B cell (primary cell): ENCODE measurements around the gene FANCC.

Source experiments
- CTCF ChIP-seq: fragments of 200-600 bp; IDR thresholded peaks from one replicate; pipeline ENCODE4 v1.8.0; 2022; ENCODE audit warnings: antibody characterized with exemption, mild to moderate bottlenecking
- EZH2 ChIP-seq: IDR thresholded peaks from 2 replicates; pipeline ENCODE4 v1.6.1; 2012; ENCODE audit warnings: borderline replicate concordance, low read depth, mild to moderate bottlenecking, moderate library complexity, low read length; ENCODE audit not compliant: insufficient read depth, poor library complexity, severe bottlenecking

GRCh38 chr9:95332860-95333259, 15.4 kb upstream of the FANCC start:
- no peak for TF ChIP-seq CTCF
- TF ChIP-seq EZH2: no peak
